ENCODE results near the gene FABP1. TPM values are rescaled to one million over a fixed set of nuclear protein-coding genes. Genes with fewer than 3 reads are reported as not detected.

FABP1 gene
- total RNA-seq, 1 experiment from 2014 or later, result not detected

- Histone ChIP-seq H3K9me3 (ENCODE audit: low read length) (no peaks in the 10 kb centered on the region), H3K27me3 (ENCODE audit: low read length) (peaks cover 25% of the 10 kb centered on the region), H4K20me1 (ENCODE audit: low read length) (no peaks in the 10 kb centered on the region), H3K9me2 (replicated peaks; ENCODE audit: low read length) (no peaks in the 10 kb centered on the region), H3K27ac (ENCODE audit: low read length) (no peak overlapping the region), H3K4me2 (ENCODE audit: low read length) (no peak overlapping the region), H3K4me1 (ENCODE audit: insufficient read depth, low read length) (no peaks in the 10 kb centered on the region), H3K4me3 (ENCODE audit: low read length) (no peak overlapping the region), H3F3A (ENCODE audit: low read length, unreplicated experiment) (no peaks in the 10 kb centered on the region), H3K36me3 (ENCODE audit: low read depth, low read length) (no peaks in the 10 kb centered on the region), H3K79me2 (ENCODE audit: low read length) (no peaks in the 10 kb centered on the region), H2AFZ (ENCODE audit: low read length) (no peak overlapping the region), H3K9ac (ENCODE audit: low read length) (no peak overlapping the region)
- ChIA-PET POLR2A (ENCODE audit: unreplicated experiment) (no interaction called here), CTCF (interaction anchor here (0.6 to 4.3 kb wide), 2 partner anchors 100 to 510 kb away, joined by 4 to 31 read pairs; no protein-coding TSS in a partner anchor)
- ATAC-seq (peak; percentile 64), DNase-seq (peak; percentile 84)
- no peak for TF ChIP-seq EZH2 (IDR thresholded peaks at IDR 0.05; ENCODE audit: low read length, unreplicated experiment)
- peak; percentile 91 for TF ChIP-seq CTCF (conservative IDR thresholded peaks at IDR 0.05; ENCODE audit: low read depth, low read length)
- intact Hi-C loops (cut with micrococcal nuclease), result loop anchor here (1.0 to 5.0 kb wide), 2 partner anchors 100 to 143 kb away; partner anchors contain the start of gene RNU2-63P
- no TSS peak for BruUV-seq (replicated peaks)
These were observed 32.1 kb upstream of the FABP1 start for GRCh38 chr2:88159955-88160415.

DNA sequence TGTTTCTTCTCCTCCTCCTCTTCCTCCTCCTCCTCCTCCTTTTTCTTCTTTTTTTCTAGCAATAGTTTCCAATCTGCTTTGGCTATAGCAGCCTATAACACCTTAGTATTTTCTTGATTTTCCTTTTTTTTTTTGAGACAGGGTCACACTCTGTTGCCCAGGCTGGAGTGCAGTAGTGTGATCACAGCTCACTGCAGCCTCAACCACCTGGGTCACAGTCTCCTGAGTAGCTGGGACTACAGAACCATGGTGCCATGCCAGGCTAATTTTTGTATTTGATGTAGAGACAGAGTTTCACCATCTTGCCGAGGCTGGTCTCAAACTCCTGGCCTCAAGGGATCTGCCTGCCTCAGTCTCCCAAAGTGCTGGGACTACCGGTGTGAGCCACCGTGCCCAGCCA lies 31.6 kb upstream of the FABP1 start:
- no peak for ATAC-seq
- no peak for TF ChIP-seq EZH2 (IDR thresholded peaks at IDR 0.05; ENCODE audit: low read length, unreplicated experiment)
- TF ChIP-seq CTCF (conservative IDR thresholded peaks at IDR 0.05; ENCODE audit: low read depth, low read length), result no peak
- TF ChIP-seq EZH2phosphoT487 (IDR thresholded peaks at IDR 0.05; ENCODE audit: borderline replicate concordance, low read length), result no peak

DNA sequence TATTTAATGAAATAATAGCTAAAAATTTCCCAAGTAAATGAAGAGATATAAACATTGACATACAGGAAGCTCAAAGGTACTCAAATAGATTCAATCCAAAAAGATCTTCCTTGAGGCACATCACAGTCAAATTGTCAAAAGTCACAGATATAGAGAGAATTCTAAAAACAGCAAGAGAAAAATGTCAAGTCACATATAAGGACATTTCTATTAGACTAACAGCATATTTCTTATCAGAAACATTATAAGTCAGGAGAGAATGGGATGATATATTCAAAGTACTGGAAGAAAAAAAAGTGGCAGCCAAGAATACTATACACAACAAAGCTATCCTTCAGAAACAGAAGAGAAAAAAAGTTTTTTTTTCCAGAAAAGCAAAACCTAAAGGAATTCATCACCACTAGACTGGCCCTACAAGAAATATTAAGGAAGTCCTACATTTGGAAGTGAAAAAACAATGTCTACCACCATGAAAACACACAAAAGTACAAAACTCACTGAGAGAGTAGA lies 21.1 kb upstream of the FABP1 start:
- ChIA-PET CTCF (no interaction called here), POLR2A (ENCODE audit: unreplicated experiment) (no interaction called here)

More for the DNA sequence above, 31.6 kb upstream of the FABP1 start:
- ChIA-PET CTCF (interaction anchor here (0.6 to 4.3 kb wide), 2 partner anchors 99 to 510 kb away, joined by 4 to 31 read pairs; no protein-coding TSS in a partner anchor), POLR2A (ENCODE audit: unreplicated experiment) (no interaction called here)
- no peak for DNase-seq
- BruUV-seq (replicated peaks), result no TSS peak
- Histone ChIP-seq H3K36me3 (ENCODE audit: low read depth, low read length) (no peaks in the 10 kb centered on the region), H3K9me3 (ENCODE audit: low read length) (no peaks in the 10 kb centered on the region), H3K4me1 (ENCODE audit: insufficient read depth, low read length) (no peaks in the 10 kb centered on the region), H3K9ac (ENCODE audit: low read length) (no peak overlapping the region), H3K4me2 (ENCODE audit: low read length) (no peak overlapping the region), H4K20me1 (ENCODE audit: low read length) (no peaks in the 10 kb centered on the region), H3K27me3 (ENCODE audit: low read length) (peaks cover 24% of the 10 kb centered on the region), H3K27ac (ENCODE audit: low read length) (no peak overlapping the region), H3F3A (ENCODE audit: low read length, unreplicated experiment) (no peaks in the 10 kb centered on the region), H2AFZ (ENCODE audit: low read length) (no peak overlapping the region), H3K4me3 (ENCODE audit: low read length) (no peak overlapping the region), H3K79me2 (ENCODE audit: low read length) (no peaks in the 10 kb centered on the region), H3K9me2 (replicated peaks; ENCODE audit: low read length) (no peaks in the 10 kb centered on the region)
- intact Hi-C loops (cut with micrococcal nuclease), result no loop called here

More for the DNA sequence above, 21.1 kb upstream of the FABP1 start:
- Histone ChIP-seq H3K9me3 (ENCODE audit: low read length) (0 out of 2 replicates have a peak, but pooled peaks cover 14% of the 10 kb centered on the region), H4K20me1 (ENCODE audit: low read length) (no peaks in the 10 kb centered on the region), H3K4me1 (ENCODE audit: insufficient read depth, low read length) (no peaks in the 10 kb centered on the region), H3K4me2 (ENCODE audit: low read length) (no peak overlapping the region), H3K27me3 (ENCODE audit: low read length) (peaks cover 31% of the 10 kb centered on the region), H2AFZ (ENCODE audit: low read length) (no peak overlapping the region), H3K9me2 (replicated peaks; ENCODE audit: low read length) (no peaks in the 10 kb centered on the region), H3K27ac (ENCODE audit: low read length) (no peak overlapping the region), H3K36me3 (ENCODE audit: low read depth, low read length) (no peaks in the 10 kb centered on the region), H3K79me2 (ENCODE audit: low read length) (no peaks in the 10 kb centered on the region), H3K9ac (ENCODE audit: low read length) (no peak overlapping the region), H3F3A (ENCODE audit: low read length, unreplicated experiment) (no peaks in the 10 kb centered on the region), H3K4me3 (ENCODE audit: low read length) (no peak overlapping the region)
- no peak for DNase-seq
- no peak for ATAC-seq
- no TSS peak for BruUV-seq (replicated peaks)
- intact Hi-C loops (cut with micrococcal nuclease), result no loop called here
- no peak for TF ChIP-seq EZH2phosphoT487 (IDR thresholded peaks at IDR 0.05; ENCODE audit: borderline replicate concordance, low read length)
- TF ChIP-seq EZH2 (IDR thresholded peaks at IDR 0.05; ENCODE audit: low read length, unreplicated experiment), result no peak
- TF ChIP-seq CTCF (conservative IDR thresholded peaks at IDR 0.05; ENCODE audit: low read depth, low read length), result no peak
